Measurements from ENCODE around the gene DDX23. TPM values are rescaled to one million over a fixed set of nuclear protein-coding genes. Genes with fewer than 3 reads are reported as not detected.
"Not testable (repeated sequence)": the region's sequence is repeated elsewhere in the genome, so short reads cannot be mapped to it uniquely, and the experiment has no call there.

DDX23 gene
- total RNA-seq, 1 experiment from 2014 or later: 167 TPM

GRCh38 chr12:48873096-48873495 is 21.1 kb upstream of the DDX23 start:
- H3K36me3 ChIP-seq: no peaks in the 10 kb centered on the region
- H3K4me3 ChIP-seq: no peak overlapping the region
- peaks cover 34% of the 10 kb centered on the region for H3K27me3 ChIP-seq
- H3K27ac ChIP-seq: no peak overlapping the region
- no peak for DNase-seq
- H3K9me3 ChIP-seq (replicated peaks): no peaks in the 10 kb centered on the region
- no peaks in the 10 kb centered on the region for H3K4me1 ChIP-seq

GRCh38 chr12:48869191-48869590 is 17.2 kb upstream of the DDX23 start:
- H3K27ac ChIP-seq: no peak overlapping the region
- H3K36me3 ChIP-seq: no peaks in the 10 kb centered on the region
- no peak for DNase-seq
- peaks cover 39% of the 10 kb centered on the region for H3K27me3 ChIP-seq
- H3K9me3 ChIP-seq (replicated peaks): no peaks in the 10 kb centered on the region
- no peaks in the 10 kb centered on the region for H3K4me1 ChIP-seq
- H3K4me3 ChIP-seq: no peak overlapping the region

- Histone ChIP-seq H3K9me3 (replicated peaks) (no peaks in the 10 kb centered on the region), H3K4me3 (no peak overlapping the region), H3K4me1 (no peaks in the 10 kb centered on the region), H3K27ac (no peak overlapping the region), H3K36me3 (no peaks in the 10 kb centered on the region), H3K27me3 (peaks cover 44% of the 10 kb centered on the region)
- no peak for DNase-seq
Observed at GRCh38 chr12:48868451-48868850, 16.5 kb upstream of the DDX23 start.

GRCh38 chr12:48866052-48866711 is 14.2 kb upstream of the DDX23 start:
- H3K27ac ChIP-seq: no peak overlapping the region
- H3K27me3 ChIP-seq: peaks cover 44% of the 10 kb centered on the region
- no peaks in the 10 kb centered on the region for H3K4me1 ChIP-seq
- DNase-seq: no peak
- H3K9me3 ChIP-seq (replicated peaks): no peaks in the 10 kb centered on the region
- H3K4me3 ChIP-seq: peak overlapping the region; percentile 53
- H3K36me3 ChIP-seq: no peaks in the 10 kb centered on the region

GRCh38 chr12:48865281-48866051 is 13.5 kb upstream of the DDX23 start, which contains the start of gene RND1:
RND1 (minus strand) TSS chr12:48865870; CDS start chr12:48865767, 103 bp downstream.
- H3K9me3 ChIP-seq (replicated peaks): no peaks in the 10 kb centered on the region
- H3K4me1 ChIP-seq: no peaks in the 10 kb centered on the region
- peak within 1 kb of the TSS; percentile 53 for H3K4me3 ChIP-seq
- peak; percentile 90 to 95 for DNase-seq
- H3K27me3 ChIP-seq: peaks cover 43% of the 10 kb centered on the region
- H3K27ac ChIP-seq: no peak within 1 kb of the TSS
- no peaks in the 10 kb centered on the region for H3K36me3 ChIP-seq

- H3K4me3 ChIP-seq: no peak overlapping the region
- no peaks in the 10 kb centered on the region for H3K36me3 ChIP-seq
- H3K4me1 ChIP-seq: no peaks in the 10 kb centered on the region
- no peak for DNase-seq
- peaks cover 40% of the 10 kb centered on the region for H3K27me3 ChIP-seq
- no peaks in the 10 kb centered on the region for H3K9me3 ChIP-seq (replicated peaks)
- no peak overlapping the region for H3K27ac ChIP-seq
Observed at GRCh38 chr12:48863291-48863690, 11.3 kb upstream of the DDX23 start.

GRCh38 chr12:48862760-48863159 is 10.8 kb upstream of the DDX23 start:
- Histone ChIP-seq H3K36me3 (no peaks in the 10 kb centered on the region), H3K27me3 (peaks cover 40% of the 10 kb centered on the region), H3K27ac (no peak overlapping the region), H3K4me1 (no peaks in the 10 kb centered on the region), H3K4me3 (no peak overlapping the region), H3K9me3 (replicated peaks) (no peaks in the 10 kb centered on the region)
- DNase-seq: no peak

- Histone ChIP-seq H3K36me3 (no peaks in the 10 kb centered on the region), H3K9me3 (replicated peaks) (no peaks in the 10 kb centered on the region), H3K4me1 (no peaks in the 10 kb centered on the region), H3K27ac (no peak overlapping the region), H3K4me3 (no peak overlapping the region), H3K27me3 (peaks cover 43% of the 10 kb centered on the region)
- DNase-seq: no peak
Observed at GRCh38 chr12:48861111-48861510, 9.1 kb upstream of the DDX23 start.

- H3K27me3 ChIP-seq: peaks cover 41% of the 10 kb centered on the region
- H3K36me3 ChIP-seq; DNase-seq; H3K9me3 ChIP-seq (replicated peaks); H3K27ac ChIP-seq; H3K4me1 ChIP-seq; H3K4me3 ChIP-seq: not testable (repeated sequence)
Observed at GRCh38 chr12:48860236-48860635, 8.3 kb upstream of the DDX23 start.

GRCh38 chr12:48859607-48860006 is 7.6 kb upstream of the DDX23 start:
- no peaks in the 10 kb centered on the region for H3K4me1 ChIP-seq
- H3K27ac ChIP-seq: no peak overlapping the region
- no peak overlapping the region for H3K4me3 ChIP-seq
- no peak for DNase-seq
- H3K36me3 ChIP-seq: no peaks in the 10 kb centered on the region
- H3K27me3 ChIP-seq: peaks cover 35% of the 10 kb centered on the region
- H3K9me3 ChIP-seq (replicated peaks): no peaks in the 10 kb centered on the region

GRCh38 chr12:48858043-48858442 is 6.1 kb upstream of the DDX23 start:
- DNase-seq: no peak
- H3K27me3 ChIP-seq: peaks cover 19% of the 10 kb centered on the region
- no peaks in the 10 kb centered on the region; the same call in 1 of the 2 replicates for H3K4me1 ChIP-seq
- no peaks in the 10 kb centered on the region for H3K9me3 ChIP-seq (replicated peaks)
- no peaks in the 10 kb centered on the region for H3K36me3 ChIP-seq
- H3K27ac ChIP-seq: no peak overlapping the region
- no peak overlapping the region for H3K4me3 ChIP-seq

GRCh38 chr12:48857278-48857994 is 5.5 kb upstream of the DDX23 start:
- Histone ChIP-seq H3K9me3 (replicated peaks) (no peaks in the 10 kb centered on the region), H3K4me1 (peaks cover 4% of the 10 kb centered on the region; the same call in 1 of the 2 replicates)
- DNase-seq: no peak

GRCh38 chr12:48856379-48856778 is 4.4 kb upstream of the DDX23 start:
- DNase-seq: no peak
- Histone ChIP-seq H3K27ac (no peak overlapping the region), H3K36me3 (no peaks in the 10 kb centered on the region), H3K27me3 (peaks cover 3% of the 10 kb centered on the region; the same call in 1 of the 2 replicates), H3K9me3 (replicated peaks) (no peaks in the 10 kb centered on the region), H3K4me1 (peaks cover 4% of the 10 kb centered on the region; the same call in 1 of the 2 replicates), H3K4me3 (no peak overlapping the region)

More at GRCh38 chr12:48857278-48857994, 5.5 kb upstream of the DDX23 start:
- Histone ChIP-seq H3K4me3 (no peak overlapping the region), H3K27me3 (peaks cover 13% of the 10 kb centered on the region; the same call in 1 of the 2 replicates), H3K36me3 (no peaks in the 10 kb centered on the region), H3K27ac (no peak overlapping the region)

- H3K27me3 ChIP-seq; H3K4me3 ChIP-seq; DNase-seq; H3K36me3 ChIP-seq; H3K4me1 ChIP-seq; H3K27ac ChIP-seq; H3K9me3 ChIP-seq (replicated peaks): not testable (repeated sequence)
Observed at GRCh38 chr12:48854932-48855331, 3.0 kb upstream of the DDX23 start.

GRCh38 chr12:48854488-48854887 is 2.5 kb upstream of the DDX23 start:
- peaks cover 3% of the 10 kb centered on the region; the same call in 1 of the 2 replicates for H3K27me3 ChIP-seq
- H3K4me3 ChIP-seq: no peak overlapping the region
- no peaks in the 10 kb centered on the region for H3K9me3 ChIP-seq (replicated peaks)
- H3K27ac ChIP-seq: no peak overlapping the region
- DNase-seq: no peak
- peaks cover 8% of the 10 kb centered on the region for H3K36me3 ChIP-seq
- peaks cover 8% of the 10 kb centered on the region; the same call in 1 of the 2 replicates for H3K4me1 ChIP-seq
